Embryonic facial prominence (tissue), 1 donor: ENCODE measurements around the gene MACROD2.
A peak's percentile ranks its signal among the peaks of the same experiment; 100 is the strongest.
"Not testable (repeated sequence)": the region's sequence is repeated elsewhere in the genome, so short reads cannot be mapped to it uniquely, and the experiment has no call there.

Source experiments
- DNase-seq: peaks from one replicate; pipeline ENCODE4 v3.0.0-alpha.2; 2016; ENCODE audit errors: extremely low spot score

MACROD2 gene

DNA sequence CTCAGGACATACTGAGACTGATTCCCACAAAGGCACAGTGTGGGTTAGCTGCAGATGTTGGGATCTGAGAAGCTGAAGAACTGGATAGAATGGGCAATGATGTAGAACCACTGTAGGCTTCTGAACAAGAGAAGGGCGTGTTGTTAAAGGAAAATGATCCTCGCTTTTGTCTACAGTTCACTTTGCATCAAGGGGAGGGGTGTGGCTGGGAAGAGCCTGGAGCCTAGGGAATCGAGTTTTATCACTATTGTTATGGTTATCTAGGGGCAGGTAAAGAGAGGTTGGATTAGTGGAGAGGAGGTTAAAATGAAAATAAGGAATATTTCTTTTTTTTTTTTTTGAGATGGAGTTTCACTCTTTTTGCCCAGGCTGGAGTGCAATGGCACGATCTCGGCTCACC lies 1809.8 kb downstream of the MACROD2 start:
- DNase-seq: no peak

DNA sequence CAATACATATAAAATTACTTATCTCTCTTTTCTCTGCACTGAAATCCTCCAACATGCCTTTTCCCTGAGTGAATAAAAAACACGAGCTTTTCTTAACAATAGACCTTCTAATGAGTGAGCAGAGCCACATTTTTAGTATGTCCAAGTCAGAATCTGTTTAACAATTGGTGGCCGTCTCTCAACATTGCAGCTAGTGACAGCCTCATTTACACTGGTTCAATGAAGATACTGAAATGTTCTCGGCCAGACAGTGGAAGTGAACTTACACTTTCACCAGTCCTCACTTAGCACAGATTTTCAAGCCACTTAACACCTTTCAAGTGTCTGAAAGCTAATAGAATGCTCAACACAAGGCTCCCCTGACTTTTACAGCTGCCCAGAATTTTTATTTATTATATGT lies 1810.8 kb downstream of the MACROD2 start:
- DNase-seq: no peak

DNA sequence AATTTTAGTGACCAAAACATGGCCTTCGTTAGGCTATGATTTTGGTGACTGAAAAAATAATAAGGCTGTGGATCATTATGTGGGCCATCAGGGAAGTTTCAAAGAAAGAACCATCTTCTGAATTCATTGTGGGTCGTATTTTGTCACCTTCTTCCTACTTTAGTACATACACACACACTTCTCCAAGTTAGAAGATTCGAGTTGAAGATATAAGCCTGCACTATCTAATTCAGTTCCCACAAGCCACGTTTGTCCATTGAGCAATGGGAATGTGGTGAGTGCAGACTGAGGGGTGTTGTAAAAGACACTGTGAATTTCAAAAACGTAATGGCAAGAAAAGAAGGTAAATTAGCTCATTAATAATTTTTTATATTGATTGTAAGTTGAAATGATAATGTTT lies 1812.0 kb downstream of the MACROD2 start:
- DNase-seq: no peak

DNA sequence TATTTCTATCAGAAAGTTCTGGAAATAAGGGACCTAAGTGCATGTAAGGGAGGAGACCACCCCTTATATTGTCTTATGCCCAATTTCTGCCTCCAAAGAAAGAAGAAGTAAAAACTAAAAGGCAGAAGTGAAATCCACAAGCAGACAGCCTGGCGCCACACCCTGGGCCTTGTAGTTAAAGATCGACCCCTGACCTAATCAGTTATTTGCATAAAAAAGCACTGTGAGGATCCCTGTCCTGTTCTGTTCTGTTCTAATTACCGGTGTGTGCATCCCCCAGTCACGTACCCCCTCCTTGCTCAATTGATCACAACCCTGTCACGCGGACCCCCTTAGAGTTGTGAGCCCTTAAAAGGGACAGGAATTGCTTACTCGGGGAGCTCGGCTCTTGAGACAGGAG lies 1812.5 kb downstream of the MACROD2 start:
- DNase-seq: not testable (repeated sequence)

DNA sequence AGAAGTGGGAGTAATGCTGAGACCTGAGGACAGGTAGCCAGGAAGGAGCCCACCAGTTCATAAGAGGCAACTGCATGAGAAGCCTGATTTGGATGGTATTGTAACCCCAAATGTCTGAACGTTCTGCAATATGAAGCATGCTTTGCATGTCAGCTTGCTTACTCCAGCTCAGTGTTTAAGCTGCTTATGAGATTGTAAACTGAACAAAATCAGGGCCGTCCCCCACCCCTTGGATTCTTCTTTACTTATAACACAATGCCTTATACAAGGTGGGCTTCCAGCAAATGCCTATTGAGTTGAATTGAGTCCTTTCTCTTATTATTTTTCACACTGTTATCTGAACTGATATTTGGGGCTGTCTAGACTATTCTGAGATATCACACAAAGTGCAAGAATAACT lies 1816.6 kb downstream of the MACROD2 start:
- no peak for DNase-seq

DNA sequence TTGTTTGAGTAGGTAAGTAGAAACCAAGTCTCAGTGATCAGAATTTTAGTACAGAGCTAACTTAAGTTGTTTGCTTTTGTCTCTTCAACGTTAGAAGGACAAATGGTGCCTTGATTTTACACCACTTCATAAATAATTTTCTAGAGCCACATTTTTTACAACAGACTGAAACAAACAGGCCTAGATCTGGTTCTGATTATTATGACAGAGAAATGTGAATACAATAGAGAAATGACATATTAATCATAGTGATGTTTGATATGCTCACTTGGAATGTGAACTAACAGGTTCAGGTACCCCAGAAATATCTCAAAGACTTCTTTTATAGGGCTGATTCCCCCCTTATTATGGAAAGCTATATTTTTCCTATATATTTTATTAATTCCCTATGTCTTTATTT lies 1817.4 kb downstream of the MACROD2 start:
- no peak for DNase-seq

DNA sequence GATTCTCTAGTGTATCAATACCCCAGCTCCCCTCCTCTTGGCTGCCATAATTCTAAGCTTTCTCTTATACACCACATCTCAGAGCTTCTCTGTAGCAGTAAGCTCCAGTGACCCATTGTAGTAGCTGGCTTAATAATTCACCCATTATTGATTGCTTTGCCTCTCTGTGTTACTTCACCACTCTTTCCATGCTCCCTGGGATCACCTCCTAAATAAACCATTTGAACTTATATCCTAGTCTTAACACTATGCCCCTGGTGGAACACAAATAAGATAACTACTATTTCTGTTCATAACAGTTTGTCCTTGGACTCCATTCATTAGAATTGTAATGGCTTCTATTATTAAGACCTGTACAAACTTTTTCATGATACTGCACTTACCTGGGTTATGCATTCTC lies 1819.0 kb downstream of the MACROD2 start:
- DNase-seq: no peak

DNA sequence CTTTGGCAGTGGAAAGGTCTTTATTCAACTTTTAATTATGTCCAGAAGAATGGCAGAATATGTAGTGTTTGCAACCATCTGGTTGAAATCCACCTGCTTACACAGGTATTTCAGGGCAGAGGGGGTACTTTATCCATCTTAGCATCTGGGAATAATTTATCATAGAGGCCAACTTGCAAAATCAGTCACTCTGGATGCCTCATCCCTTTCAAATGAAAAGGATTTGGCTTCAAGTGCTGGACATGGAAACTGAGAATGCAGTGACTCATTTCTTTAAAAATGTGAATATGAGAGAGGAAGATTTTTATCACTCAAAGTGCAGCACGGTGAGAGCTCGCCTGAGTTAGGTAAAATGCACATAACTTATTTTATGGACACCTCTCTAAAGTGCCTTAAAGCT lies 1819.6 kb downstream of the MACROD2 start:
- DNase-seq: no peak

DNA sequence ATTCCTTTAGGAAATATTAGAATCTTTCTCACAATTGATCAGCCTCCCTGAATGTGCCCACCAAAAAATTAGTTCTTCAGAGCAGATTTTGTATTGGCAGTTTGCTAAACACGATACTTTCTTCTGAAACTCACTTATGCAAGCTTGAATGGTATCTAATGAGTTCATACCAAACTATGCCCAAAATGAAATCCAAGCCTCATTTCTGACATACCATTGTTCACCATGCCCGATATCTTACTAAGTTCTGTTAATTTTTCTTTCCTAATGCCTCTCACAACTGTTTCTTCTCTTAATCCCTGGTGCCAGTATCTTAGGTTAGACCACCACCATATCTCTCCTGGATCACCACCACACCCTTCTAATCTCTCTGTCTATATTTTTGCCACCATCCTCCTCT lies 1822.0 kb downstream of the MACROD2 start:
- DNase-seq: no peak

DNA sequence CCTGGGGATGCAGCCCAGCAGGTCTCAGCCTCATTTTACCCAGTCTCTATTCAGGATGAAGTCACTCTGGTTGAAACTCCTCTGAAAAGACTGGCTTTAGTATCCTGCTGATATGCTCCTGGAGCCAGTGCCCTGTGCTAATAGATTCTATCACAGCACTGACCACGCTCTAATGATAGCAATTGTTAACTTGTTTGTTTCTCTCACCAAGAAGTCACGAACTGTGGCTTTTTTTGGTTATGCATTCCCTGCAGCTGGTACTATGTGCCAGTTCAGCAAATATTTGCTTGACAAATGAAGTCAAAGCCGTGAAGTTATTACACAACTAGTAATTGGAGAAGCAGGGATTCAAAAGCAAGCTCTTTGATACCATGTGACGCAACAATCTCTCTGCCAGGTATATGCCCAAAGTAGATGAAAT lies 1823.3 kb downstream of the MACROD2 start:
- no peak for DNase-seq

DNA sequence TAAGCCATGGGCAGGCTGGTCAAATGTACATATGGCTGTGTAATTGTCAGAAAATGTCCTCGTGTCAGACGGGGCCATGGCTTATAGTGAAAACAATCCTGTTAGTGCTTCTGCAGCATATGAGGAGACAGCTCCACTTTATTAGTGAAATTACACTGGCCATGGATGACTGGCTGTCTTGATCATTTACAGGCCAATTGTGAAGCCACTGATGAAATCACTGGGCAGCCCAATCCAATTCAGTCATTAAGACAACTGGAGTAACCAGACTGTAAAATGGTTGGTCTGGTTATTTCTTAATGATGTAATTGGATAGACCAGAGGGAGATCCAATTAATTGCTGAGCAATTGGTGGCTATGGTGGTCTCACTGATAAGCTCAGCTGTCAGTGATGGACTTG lies 1828.4 kb downstream of the MACROD2 start:
- no peak for DNase-seq

DNA sequence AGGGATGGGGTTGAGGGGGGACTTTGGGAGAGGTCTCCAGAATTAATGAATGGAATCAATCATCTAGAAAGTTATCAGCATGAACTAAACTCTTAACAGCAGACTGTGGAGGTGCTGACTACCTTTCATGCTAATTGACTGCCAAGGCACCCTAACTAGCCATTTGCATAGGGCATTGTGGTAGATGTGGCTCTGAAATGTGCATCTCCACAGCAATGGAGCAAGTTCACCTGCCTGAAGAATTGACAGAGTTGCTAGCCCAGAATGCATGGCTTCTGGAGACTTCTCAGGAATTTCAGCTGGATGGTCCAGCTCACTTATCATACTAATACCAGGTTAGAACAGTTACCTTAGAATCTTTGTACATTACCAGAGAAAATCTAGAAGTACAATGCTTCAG lies 1832.3 kb downstream of the MACROD2 start:
- DNase-seq: no peak

DNA sequence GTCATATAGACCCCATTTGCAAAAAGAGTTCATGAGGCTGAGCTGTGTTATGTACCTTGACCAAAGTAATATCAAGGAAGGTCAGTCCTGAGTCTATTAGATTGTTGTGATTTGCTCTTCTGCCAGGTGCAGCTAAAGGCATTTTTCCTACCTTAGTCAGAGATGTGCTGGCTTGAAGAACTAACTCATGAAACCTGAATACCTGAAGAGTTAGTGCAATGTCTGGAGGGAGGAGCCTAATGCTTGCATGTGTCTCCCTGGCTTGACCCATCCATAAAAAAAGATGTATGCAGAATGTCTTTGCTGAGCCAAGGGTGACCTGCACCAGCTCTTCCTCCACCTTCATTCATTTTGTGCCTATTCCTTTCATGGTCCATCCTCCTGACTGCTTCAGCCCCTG lies 1835.9 kb downstream of the MACROD2 start:
- DNase-seq: no peak

DNA sequence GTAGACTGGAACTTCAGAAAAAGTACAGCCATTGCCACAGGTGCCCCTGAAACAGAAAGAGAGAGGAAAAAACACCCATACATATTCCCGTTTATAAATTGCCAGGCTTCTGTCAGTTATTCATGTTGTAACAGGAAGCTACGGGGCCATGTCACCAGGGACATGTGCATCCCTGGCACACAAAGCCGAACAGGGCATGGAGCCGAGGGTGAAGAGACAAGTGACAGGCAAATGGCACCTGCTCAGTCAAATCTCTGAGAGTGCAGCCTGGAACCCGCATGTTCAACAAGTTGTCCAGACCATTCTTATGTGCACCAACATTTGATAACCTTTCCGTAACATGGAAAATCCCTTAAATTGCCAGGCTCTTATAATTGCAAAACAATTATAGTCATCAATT lies 1837.2 kb downstream of the MACROD2 start:
- DNase-seq: no peak

DNA sequence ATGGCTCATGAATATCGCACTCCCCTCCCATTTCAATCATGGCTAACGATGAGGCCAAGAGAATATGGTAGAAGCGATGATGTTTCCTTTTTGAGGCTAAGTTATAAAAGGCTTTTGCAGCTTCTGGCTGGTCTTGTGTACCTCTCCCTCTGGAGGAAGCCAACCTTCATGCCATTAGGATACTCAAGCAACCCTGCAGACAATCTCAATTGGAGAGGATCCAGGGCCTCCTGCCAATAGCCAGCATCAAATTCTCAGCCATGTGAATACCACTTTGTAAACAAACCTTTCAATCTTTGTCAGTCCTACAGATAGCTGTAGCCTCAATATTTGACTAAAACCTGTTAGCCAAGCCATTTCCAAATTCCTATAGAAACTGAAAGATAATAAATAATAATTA lies 1839.5 kb downstream of the MACROD2 start:
- no peak for DNase-seq

DNA sequence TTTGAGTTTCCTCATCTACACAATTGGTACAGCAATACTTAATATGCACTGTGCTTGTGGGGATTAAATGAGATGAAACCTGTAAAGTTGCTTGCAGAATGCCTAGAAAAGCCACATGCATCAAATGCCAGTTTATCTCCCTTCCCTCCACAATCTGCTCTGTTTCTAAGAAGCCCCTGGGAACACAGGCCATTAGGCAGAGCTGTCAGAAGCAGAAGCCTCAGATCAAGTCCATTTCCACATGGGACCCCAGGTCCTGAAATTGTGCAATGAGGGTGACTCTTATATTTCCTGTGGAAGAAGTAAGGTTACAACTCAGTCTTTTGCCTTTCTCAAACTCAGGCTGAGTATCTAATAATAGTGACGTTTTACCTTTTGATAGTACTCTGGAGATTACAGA lies 1840.5 kb downstream of the MACROD2 start:
- DNase-seq: no peak

DNA sequence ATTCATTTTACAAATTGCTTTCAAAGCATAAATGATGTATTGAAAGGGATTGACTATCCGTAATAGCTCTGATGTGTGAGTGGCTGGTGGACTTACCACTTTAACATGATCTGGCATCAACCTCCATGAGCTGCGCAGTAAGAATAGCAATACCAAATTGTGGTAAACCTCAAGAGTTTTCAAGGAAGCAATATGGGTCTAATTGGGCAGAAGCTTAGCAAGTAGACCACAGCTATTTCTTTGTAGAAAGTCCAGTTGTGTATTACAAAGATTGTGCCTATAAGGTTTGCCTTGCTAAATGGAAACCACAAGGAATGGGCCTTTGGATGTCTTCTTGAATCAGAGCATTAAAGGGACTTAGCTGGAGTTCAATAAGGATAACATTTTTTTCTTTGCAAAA lies 1841.3 kb downstream of the MACROD2 start:
- DNase-seq: peak; percentile 57

DNA sequence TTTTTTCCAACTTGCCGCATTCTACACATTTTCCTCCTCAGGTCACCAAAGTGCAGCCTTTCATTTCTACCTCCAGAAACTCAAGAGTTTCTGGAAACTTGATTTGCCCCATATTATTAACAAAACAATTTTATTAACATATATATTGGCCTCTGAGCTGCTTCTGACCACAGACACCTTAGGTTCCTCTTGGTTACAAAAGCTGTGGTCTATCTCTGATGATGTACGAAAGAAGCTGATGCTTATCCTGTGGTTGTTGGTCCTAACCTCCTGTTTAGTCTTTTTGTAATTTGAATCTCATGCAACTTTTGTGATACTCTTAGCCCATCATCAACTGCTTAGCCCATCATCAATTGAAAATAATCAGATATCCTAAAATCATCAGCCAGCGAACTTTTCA lies 1842.2 kb downstream of the MACROD2 start:
- DNase-seq: no peak

DNA sequence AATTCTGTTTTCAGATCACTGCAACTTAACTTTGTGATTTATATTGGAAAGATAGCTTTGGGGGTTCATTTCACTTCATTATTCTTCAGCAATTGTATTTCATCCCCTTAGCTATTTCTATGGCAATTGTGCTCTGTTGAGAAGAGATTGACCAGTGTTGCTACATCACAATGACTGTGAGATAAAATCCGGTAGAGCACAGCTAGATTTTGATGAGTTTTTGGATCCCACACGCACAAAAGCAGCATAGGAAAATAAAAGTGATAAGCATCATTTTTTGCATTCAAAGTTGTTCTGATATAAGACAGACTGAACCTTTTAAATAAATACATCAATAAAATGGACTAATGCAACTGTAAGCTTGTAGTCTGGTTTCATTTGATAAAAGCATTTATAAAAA lies 1843.2 kb downstream of the MACROD2 start:
- DNase-seq: no peak

DNA sequence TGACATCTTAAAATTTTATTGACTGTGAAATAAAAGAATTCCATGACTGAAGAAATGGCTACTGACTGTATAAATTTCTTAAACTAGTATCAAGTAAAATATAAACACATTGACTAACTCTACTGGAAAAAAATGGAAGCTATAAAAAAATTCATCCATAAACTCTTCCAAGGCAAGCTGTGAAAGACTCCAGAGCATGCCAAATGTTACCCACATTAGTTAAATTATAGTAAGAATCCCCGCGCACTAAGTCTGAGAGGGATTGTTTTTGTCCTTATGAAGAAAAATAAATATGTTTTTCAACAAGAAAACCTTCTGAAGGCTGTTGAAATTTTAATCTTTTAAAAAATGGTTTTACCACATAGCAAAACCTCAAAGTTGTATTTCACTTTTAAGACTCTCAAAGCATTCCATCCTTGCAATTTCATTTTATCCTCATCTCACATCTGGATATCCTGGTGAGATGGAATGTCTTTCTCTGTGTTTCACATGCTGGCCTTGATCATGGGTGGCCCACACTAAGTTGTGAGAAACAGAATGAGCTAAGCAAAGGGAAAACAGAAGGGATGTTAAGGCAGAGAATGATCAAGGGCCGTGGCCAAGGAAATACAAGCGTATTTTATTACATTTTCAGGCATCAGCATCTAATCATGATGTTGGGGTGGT lies 1845.5 kb downstream of the MACROD2 start:
- no peak for DNase-seq

DNA sequence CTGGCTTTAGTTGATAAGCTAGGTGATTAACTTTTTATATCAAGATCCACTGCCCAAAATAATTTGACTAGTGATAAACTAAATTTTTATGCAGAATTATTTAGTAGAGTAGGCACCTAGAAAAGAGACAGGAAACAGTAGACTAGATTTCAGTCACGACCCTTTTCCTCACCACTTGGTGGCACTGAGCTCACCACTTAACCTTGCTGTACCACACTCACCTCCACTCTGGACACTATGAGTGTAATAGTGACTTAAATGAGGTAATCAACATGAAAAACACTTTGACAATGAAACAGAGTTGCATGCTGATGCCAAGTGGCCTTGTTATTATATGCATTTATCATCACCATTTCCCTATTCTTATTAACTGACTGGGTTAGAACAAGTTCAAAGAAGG lies 1847.6 kb downstream of the MACROD2 start:
- DNase-seq: no peak

DNA sequence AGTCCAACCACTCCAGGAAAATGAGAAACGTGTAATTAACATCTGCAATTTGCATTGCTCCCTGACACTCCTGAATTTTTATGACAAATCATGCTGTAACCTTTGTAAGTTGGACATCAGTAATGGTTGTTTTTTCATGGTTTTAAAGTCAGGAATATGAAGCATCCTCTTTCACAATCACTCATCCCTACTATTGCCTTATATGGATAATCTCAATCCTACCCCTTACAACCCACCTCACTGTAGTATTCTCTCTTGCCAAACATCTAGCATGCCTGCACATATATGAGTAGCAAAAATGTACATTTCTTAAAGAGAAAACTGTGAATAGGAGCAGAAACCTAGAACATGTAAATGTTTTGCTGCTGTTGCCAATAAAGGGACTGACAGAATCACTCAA lies 1848.5 kb downstream of the MACROD2 start:
- no peak for DNase-seq

DNA sequence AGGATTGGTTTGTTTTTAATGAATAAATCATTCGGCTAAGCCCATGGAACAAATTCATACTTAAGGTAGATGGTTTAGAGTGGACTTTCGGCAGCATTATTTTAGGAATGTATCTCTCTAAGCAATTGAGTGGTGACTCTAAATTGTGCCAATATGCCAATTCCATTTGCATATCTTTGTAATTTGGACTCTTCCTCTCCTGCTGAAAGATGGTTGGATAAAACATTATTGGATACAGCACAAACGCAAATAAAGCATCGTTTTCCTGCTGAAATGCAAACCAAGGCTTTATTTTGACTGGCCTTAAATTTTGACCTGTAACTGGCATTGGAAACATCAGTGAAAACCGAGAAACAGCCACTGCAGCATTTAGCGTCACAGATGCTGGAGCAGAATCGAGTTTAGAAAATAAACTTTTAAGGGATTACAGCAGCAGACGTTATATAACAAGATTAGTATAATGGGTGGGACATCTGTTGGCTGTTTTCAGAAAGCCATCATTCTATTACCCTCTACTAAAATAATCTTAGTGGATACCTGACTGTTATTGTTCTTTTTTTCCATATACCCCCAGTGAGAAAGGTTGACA lies 1852.0 kb downstream of the MACROD2 start:
- DNase-seq: no peak

DNA sequence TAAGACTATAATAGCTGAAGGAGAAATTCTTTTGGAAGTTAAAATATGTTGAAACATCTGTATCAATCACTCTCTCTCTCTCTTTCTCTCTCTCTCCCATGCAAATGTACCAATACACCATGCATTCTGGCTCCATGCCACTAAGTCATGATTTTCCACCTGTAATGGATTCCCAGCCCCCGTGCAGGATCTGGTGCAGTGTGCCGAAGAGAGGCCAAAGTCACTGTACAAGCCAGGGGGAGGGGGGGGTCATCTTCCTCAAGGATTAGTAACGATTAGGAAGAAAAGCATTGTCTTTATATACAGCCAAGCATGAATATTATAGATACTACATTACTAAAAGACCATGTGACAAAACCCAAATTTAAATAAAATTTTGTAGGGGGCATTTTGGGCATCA lies 1852.8 kb downstream of the MACROD2 start:
- DNase-seq: no peak
